ENCODE data around the gene AKT2. TPM values are rescaled to one million over a fixed set of nuclear protein-coding genes. Genes with fewer than 3 reads are reported as not detected.
"Not testable (repeated sequence)": the region's sequence is repeated elsewhere in the genome, so short reads cannot be mapped to it uniquely, and the experiment has no call there.

Gene AKT2
- total RNA-seq (ENCODE audit: unreplicated experiment) = 197 TPM
- long read RNA-seq, partial matches to known transcripts = 5 of 5 reads
- long read RNA-seq, other reads (novel, unspliced or antisense) = 0 of 5 reads

DNA sequence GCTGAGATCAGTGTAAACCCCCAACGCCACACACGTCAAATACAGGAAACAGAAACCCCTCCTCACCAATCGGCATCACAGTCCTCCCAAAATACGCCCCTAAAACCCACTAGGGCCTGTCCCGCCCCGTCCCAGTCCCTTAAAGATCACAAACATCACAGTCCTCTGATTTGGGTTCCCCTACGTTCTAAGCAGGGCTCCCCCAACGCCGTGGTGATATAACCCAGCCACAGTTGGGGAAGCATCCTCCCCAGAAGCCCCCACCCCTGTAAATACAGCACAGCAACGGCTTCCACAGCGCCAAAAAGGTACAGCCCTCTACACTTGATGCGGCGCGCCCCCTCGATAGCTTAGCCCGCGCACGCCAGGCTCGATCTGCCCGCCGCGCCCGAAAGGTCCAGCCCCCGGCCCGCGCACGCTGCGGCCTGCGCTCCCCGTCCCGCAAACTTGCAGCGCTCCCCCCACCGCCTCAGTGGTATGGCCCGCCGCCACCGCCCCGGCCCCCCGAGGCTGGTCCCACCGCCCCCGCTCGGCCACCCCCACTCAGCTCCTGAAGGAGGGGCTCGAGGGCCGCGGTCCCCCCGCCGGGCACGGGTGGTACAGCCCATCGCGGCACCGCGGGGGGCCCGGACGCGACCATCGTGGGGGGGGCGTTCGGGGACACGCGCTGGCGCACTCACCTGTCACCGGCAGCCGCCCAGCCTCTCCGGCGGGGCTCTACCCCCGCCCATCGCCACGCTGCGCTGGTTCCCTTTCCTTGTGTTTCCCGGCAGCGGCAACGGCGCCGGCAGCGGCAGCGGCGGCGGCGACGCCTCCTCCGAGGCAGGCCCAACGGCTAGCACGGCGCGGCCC lies at the start of gene AKT2:
Gene AKT2 (minus strand): TSS at position 845 of the 852 bp plus-strand sequence. CDS start 20,078 bp downstream, outside the sequence.
- Mint-ChIP-seq H3K4me1 (ENCODE audit: low read depth, unreplicated experiment) (peaks cover 32% of the 10 kb centered on the region), H3K9me3 (ENCODE audit: unreplicated experiment) (peaks cover 15% of the 10 kb centered on the region), H3K4me3 (ENCODE audit: unreplicated experiment) (peak within 1 kb of the TSS; percentile 89), H3K27me3 (ENCODE audit: unreplicated experiment) (peaks cover 16% of the 10 kb centered on the region), H3K27ac (ENCODE audit: unreplicated experiment) (peak within 1 kb of the TSS; percentile 97), H3K36me3 (ENCODE audit: unreplicated experiment) (no peaks in the 10 kb centered on the region)
- TF ChIP-seq, protein P1, sequence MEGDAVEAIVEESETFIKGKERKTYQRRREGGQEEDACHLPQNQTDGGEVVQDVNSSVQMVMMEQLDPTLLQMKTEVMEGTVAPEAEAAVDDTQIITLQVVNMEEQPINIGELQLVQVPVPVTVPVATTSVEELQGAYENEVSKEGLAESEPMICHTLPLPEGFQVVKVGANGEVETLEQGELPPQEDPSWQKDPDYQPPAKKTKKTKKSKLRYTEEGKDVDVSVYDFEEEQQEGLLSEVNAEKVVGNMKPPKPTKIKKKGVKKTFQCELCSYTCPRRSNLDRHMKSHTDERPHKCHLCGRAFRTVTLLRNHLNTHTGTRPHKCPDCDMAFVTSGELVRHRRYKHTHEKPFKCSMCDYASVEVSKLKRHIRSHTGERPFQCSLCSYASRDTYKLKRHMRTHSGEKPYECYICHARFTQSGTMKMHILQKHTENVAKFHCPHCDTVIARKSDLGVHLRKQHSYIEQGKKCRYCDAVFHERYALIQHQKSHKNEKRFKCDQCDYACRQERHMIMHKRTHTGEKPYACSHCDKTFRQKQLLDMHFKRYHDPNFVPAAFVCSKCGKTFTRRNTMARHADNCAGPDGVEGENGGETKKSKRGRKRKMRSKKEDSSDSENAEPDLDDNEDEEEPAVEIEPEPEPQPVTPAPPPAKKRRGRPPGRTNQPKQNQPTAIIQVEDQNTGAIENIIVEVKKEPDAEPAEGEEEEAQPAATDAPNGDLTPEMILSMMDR (IDR thresholded peaks at IDR 0.05; ENCODE audit: partially characterized antibody, unreplicated experiment) = peak; percentile 51
- DNase-seq = peak; percentile 87

DNA sequence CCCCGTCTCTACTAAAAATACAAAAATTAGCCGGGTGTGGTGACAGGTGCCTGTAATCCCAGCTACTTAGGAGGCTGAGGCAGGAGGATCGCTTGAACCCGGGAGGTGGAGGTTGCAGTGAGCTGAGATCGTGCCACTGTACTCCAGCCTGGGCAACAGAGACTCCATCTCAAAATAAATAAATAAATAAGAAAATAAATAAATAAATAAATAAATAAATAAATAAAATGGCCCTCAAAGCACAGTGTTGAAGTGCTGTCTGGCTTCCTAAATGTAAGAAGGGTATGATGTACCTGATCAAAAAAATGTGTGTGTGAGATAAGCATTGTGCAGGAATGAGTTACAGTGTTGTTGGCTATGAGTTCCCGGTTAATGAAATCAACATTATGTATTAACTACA lies 47.9 kb upstream of the AKT2 start:
- not testable (repeated sequence) for H3K27ac Mint-ChIP-seq (ENCODE audit: unreplicated experiment); H3K27me3 Mint-ChIP-seq (ENCODE audit: unreplicated experiment); DNase-seq; H3K36me3 Mint-ChIP-seq (ENCODE audit: unreplicated experiment); H3K4me3 Mint-ChIP-seq (ENCODE audit: unreplicated experiment); H3K9me3 Mint-ChIP-seq (ENCODE audit: unreplicated experiment); H3K4me1 Mint-ChIP-seq (ENCODE audit: low read depth, unreplicated experiment)

DNA sequence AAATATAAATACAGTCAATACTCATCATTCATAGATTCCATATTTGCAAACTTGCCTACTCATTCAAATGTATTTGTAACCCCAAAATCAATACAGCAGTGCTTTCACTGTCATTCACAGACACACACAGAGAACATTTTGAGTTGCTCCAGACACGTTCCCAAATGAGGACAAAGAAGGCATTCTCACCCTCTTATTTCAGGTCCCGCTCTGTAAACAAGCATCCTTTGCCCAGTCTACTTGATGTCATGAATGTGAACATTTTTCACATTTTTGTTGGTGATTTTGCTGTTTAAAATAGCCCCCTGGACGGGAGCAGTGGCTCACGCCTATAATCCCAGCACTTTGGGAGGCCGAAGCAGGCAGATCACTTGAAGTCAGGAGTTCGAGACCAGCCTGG lies 47.5 kb upstream of the AKT2 start:
- DNase-seq = no peak
- Mint-ChIP-seq H3K27me3 (ENCODE audit: unreplicated experiment) (no peaks in the 10 kb centered on the region), H3K4me3 (ENCODE audit: unreplicated experiment) (no peak overlapping the region), H3K27ac (ENCODE audit: unreplicated experiment) (no peak overlapping the region), H3K36me3 (ENCODE audit: unreplicated experiment) (no peaks in the 10 kb centered on the region), H3K9me3 (ENCODE audit: unreplicated experiment) (no peaks in the 10 kb centered on the region), H3K4me1 (ENCODE audit: low read depth, unreplicated experiment) (no peaks in the 10 kb centered on the region)
- TF ChIP-seq, protein P1 (IDR thresholded peaks at IDR 0.05; ENCODE audit: partially characterized antibody, unreplicated experiment) = no peak

DNA sequence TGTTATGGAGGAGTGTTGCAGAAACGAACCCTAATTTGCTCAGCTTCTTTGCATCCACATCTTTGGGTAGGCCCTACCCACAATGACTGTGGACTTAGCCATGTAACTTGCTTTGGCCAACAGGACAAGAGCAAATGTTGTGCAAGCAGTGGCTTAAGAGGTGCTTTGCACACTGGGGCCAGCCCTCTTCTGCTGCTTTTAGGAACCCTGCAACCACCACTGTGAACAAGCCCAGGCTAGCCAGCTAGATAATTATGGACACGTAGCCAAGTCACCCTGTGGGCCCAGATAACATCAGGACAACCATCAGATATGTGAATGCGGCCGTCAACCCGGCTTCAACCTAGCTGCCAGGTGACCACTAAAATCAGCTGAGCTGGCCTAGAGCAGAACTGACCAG lies 45.9 kb upstream of the AKT2 start:
- TF ChIP-seq, protein P1 (IDR thresholded peaks at IDR 0.05; ENCODE audit: partially characterized antibody, unreplicated experiment) = no peak
- Mint-ChIP-seq H3K9me3 (ENCODE audit: unreplicated experiment) (no peaks in the 10 kb centered on the region), H3K4me3 (ENCODE audit: unreplicated experiment) (no peak overlapping the region), H3K27ac (ENCODE audit: unreplicated experiment) (no peak overlapping the region), H3K4me1 (ENCODE audit: low read depth, unreplicated experiment) (no peaks in the 10 kb centered on the region), H3K27me3 (ENCODE audit: unreplicated experiment) (no peaks in the 10 kb centered on the region), H3K36me3 (ENCODE audit: unreplicated experiment) (no peaks in the 10 kb centered on the region)
- DNase-seq = no peak

DNA sequence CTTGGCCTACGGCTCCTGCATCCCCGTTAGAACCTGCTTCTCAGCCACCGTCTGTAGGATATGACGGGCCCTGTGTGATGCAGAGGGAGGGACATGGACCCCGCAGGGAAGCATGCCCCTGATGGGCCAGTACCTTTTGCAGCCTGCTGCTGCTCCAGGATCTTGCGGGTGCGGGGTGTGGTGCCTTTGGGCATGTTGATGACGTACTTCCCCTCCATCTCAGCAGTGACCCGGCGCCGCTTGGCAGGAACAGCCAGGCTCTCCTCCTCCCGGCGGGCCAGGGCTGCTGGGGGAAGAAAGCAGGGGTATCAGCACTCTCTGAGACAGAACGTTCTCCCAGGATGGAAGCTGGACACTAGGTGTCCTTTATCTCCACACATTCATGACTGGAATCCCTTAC lies 41.1 kb upstream of the AKT2 start:
- Mint-ChIP-seq H3K4me3 (ENCODE audit: unreplicated experiment) (no peak overlapping the region), H3K27ac (ENCODE audit: unreplicated experiment) (no peak overlapping the region), H3K36me3 (ENCODE audit: unreplicated experiment) (no peaks in the 10 kb centered on the region), H3K27me3 (ENCODE audit: unreplicated experiment) (peaks cover 2% of the 10 kb centered on the region), H3K9me3 (ENCODE audit: unreplicated experiment) (no peaks in the 10 kb centered on the region), H3K4me1 (ENCODE audit: low read depth, unreplicated experiment) (no peaks in the 10 kb centered on the region)
- DNase-seq = no peak
- TF ChIP-seq, protein P1 (IDR thresholded peaks at IDR 0.05; ENCODE audit: partially characterized antibody, unreplicated experiment) = no peak

Measured in glutamatergic neuron (in vitro differentiated cells).